ENCODE measurements around the gene CCDC188.

DNA sequence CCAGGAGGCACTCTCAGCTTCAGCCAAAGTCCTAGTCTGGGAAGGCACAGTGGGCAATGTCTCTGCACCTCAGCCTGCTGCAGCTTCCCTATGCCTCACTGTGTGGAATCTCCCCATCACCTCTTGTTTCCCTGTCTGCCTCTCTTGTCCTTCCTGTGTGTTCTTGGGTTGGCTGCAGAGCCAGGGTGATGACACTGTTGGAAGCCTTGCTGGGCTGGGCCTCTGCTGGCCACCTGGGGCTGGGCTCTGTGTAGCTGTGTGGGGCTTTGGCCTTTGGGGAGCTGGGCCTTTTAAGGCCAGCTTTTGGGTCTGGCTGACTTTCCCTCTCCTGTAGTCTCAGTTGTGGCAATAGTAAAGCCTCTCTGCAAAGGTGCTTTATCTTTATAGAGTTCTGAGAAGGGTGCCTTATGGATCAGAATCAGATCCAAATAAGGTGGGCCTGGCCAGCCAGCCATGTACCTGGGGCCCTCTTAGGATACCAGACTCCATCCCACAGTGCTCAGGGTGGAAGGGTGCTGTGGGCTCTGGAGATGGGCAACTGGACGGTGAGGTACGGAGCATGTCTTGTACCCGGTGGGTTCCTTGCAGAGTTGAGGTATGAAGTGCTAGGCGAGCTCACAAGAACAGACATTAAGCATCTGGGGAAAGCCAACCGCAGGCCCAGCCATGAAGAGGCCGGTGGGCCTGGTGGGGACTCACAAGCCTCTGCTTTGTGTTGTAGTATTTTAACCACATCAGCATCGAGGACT, 45.2 kb downstream of the CCDC188 start:
- no peak for TF ChIP-seq CTCF (IDR thresholded peaks at IDR 0.05; ENCODE audit: low read depth, low read length, poor library complexity, severe bottlenecking)
- TF ChIP-seq EZH2phosphoT487 (IDR thresholded peaks at IDR 0.05; ENCODE audit: borderline replicate concordance, low read length), result no peak

All from DOHH2 (cell line).